HG02588 (cell line): ENCODE measurements around the gene RGS21.

Source experiments
- ATAC-seq: cut with Tn5 transposase; IDR thresholded peaks from one replicate; pipeline ENCODE4 v1.9.1; 2021; ENCODE audit warnings: mild to moderate bottlenecking, moderate library complexity; ENCODE audit not compliant: unreplicated experiment

RGS21 gene

GRCh38 chr1:192378276-192378675 lies 61.5 kb downstream of the RGS21 start:
- ATAC-seq = no peak

- no peak for ATAC-seq
Observed at GRCh38 chr1:192378878-192379277, 62.1 kb downstream of the RGS21 start.

- ATAC-seq = no peak
Observed at GRCh38 chr1:192379554-192379953, 62.8 kb downstream of the RGS21 start.

- ATAC-seq = no peak
Observed at GRCh38 chr1:192382758-192383157, 66.0 kb downstream of the RGS21 start.

GRCh38 chr1:192386051-192386650 lies 69.4 kb downstream of the RGS21 start:
- no peak for ATAC-seq

- no peak for ATAC-seq
Observed at GRCh38 chr1:192395211-192395610, 78.4 kb downstream of the RGS21 start.

- no peak for ATAC-seq
Observed at GRCh38 chr1:192395895-192396294, 79.1 kb downstream of the RGS21 start.

- ATAC-seq = no peak
Observed at GRCh38 chr1:192399161-192399560, 82.4 kb downstream of the RGS21 start.

GRCh38 chr1:192401825-192402224 lies 85.0 kb downstream of the RGS21 start:
- no peak for ATAC-seq

GRCh38 chr1:192402571-192402970 lies 85.8 kb downstream of the RGS21 start:
- no peak for ATAC-seq

GRCh38 chr1:192407206-192407605 lies 90.4 kb downstream of the RGS21 start:
- no peak for ATAC-seq
